HG02759 (cell line): ENCODE measurements around the gene LIPT2.
A peak's percentile ranks its signal among the peaks of the same experiment; 100 is the strongest.
"Not testable (repeated sequence)": the region's sequence is repeated elsewhere in the genome, so short reads cannot be mapped to it uniquely, and the experiment has no call there.

Experiments used
- ATAC-seq: cut with Tn5 transposase; IDR thresholded peaks from one replicate; pipeline ENCODE4 v1.9.1; 2021; ENCODE audit warnings: mild to moderate bottlenecking, moderate library complexity; ENCODE audit not compliant: unreplicated experiment

LIPT2 gene

GRCh38 chr11:74492974-74493790 is at the start of gene LIPT2:
Gene LIPT2, minus strand, starts transcription at chr11:74493724. Its CDS starts 21 bp downstream, at chr11:74493703.
- peak; percentile 97 for ATAC-seq

GRCh38 chr11:74541466-74541865 is 47.9 kb upstream of the LIPT2 start:
- no peak for ATAC-seq

GRCh38 chr11:74540270-74540669 is 46.7 kb upstream of the LIPT2 start:
- ATAC-seq, result no peak

GRCh38 chr11:74538680-74539079 is 45.2 kb upstream of the LIPT2 start:
- ATAC-seq, result no peak

GRCh38 chr11:74535371-74536160 is 42.0 kb upstream of the LIPT2 start:
- no peak for ATAC-seq

- not testable (repeated sequence) for ATAC-seq
Observed at GRCh38 chr11:74534946-74535275, 41.4 kb upstream of the LIPT2 start.

- no peak for ATAC-seq
Observed at GRCh38 chr11:74534216-74534945, 40.9 kb upstream of the LIPT2 start.

- ATAC-seq, result no peak
Observed at GRCh38 chr11:74533421-74533820, 39.9 kb upstream of the LIPT2 start.

GRCh38 chr11:74532501-74533246 is 39.1 kb upstream of the LIPT2 start:
- no peak for ATAC-seq

- ATAC-seq, result no peak
Observed at GRCh38 chr11:74524978-74525377, 31.5 kb upstream of the LIPT2 start.

- no peak for ATAC-seq
Observed at GRCh38 chr11:74524501-74524900, 31.0 kb upstream of the LIPT2 start.

- no peak for ATAC-seq
Observed at GRCh38 chr11:74522776-74523175, 29.3 kb upstream of the LIPT2 start.

GRCh38 chr11:74521666-74522252 is 28.2 kb upstream of the LIPT2 start:
- ATAC-seq, result no peak

- no peak for ATAC-seq
Observed at GRCh38 chr11:74520927-74521665, 27.6 kb upstream of the LIPT2 start.

- no peak for ATAC-seq
Observed at GRCh38 chr11:74520316-74520715, 26.8 kb upstream of the LIPT2 start.

- ATAC-seq, result no peak
Observed at GRCh38 chr11:74519710-74520109, 26.2 kb upstream of the LIPT2 start.

- ATAC-seq, result not testable (repeated sequence)
Observed at GRCh38 chr11:74517592-74517991, 24.1 kb upstream of the LIPT2 start.

- no peak for ATAC-seq
Observed at GRCh38 chr11:74507582-74507981, 14.1 kb upstream of the LIPT2 start.

GRCh38 chr11:74506823-74507222 is 13.3 kb upstream of the LIPT2 start:
- ATAC-seq, result no peak

- no peak for ATAC-seq
Observed at GRCh38 chr11:74505911-74506310, 12.4 kb upstream of the LIPT2 start.
